ENCODE results near the gene GRM8.

The GRM8 gene

GRCh38 chr7:126511046-126511445 is 741.7 kb downstream of the GRM8 start:
- DNase-seq (ENCODE audit: low spot score) = no peak

GRCh38 chr7:126501617-126502016 is 751.1 kb downstream of the GRM8 start:
- DNase-seq (ENCODE audit: low spot score) = no peak

DNA sequence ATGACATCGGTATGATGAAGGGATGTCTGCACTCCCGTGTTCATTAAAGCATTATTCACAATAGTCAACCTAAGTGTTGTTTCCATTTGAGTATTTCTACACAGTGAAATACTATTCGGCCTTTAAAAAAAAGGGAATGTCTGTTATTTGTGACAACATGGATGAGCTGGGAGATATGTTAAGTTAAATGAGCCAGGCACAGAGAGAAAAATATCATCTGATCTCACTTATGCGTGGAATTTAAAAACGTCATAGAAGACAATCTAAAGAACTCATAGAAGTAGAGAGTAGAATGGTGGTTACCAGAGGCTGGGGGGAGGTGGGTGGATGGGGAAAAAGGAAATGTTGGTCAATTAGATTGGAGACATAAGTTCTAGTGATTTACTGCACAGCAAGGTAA is 753.3 kb downstream of the GRM8 start:
- DNase-seq (ENCODE audit: low spot score) = no peak

DNA sequence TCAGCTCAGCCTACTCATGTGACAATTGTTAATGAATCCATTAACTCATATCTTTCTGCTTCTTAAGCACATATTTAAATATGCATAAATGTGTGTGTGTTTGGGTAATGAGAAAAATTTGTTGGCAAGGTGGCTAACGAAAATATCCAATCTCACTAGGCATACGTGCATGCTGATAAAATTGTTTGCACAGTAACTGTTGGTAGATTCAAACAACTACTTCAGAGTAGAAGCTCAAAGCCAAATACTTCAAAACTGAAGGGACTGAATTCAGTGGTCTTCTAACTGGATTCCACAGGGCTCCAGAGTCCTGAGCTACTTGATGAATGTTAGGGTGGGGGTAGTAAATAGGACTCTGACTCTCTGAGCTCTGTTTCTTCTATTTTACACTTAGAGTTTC is 757.0 kb downstream of the GRM8 start:
- no peak for DNase-seq (ENCODE audit: low spot score)

DNA sequence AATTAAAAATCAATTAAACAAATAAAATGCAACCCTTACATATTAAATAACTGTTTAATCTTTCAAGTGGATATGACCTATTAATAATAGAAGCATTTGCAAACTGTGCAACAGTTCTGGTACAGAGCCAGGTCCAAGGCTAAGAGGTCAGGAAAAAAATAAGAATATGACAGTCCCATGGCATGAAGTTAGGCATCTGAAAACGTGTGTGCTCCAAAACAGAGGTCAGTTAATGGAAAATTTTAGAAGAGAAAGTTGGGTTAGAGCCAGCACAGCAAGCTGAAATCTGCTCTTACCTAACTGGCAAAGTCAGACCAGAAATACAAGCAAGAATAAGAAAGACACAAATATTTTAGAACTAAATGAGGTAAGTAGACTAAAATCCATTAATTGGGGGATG is 757.7 kb downstream of the GRM8 start:
- DNase-seq (ENCODE audit: low spot score) = no peak

GRCh38 chr7:126493801-126494200 is 758.9 kb downstream of the GRM8 start:
- DNase-seq (ENCODE audit: low spot score) = no peak

GRCh38 chr7:126489874-126490273 is 762.9 kb downstream of the GRM8 start:
- DNase-seq (ENCODE audit: low spot score) = no peak

DNA sequence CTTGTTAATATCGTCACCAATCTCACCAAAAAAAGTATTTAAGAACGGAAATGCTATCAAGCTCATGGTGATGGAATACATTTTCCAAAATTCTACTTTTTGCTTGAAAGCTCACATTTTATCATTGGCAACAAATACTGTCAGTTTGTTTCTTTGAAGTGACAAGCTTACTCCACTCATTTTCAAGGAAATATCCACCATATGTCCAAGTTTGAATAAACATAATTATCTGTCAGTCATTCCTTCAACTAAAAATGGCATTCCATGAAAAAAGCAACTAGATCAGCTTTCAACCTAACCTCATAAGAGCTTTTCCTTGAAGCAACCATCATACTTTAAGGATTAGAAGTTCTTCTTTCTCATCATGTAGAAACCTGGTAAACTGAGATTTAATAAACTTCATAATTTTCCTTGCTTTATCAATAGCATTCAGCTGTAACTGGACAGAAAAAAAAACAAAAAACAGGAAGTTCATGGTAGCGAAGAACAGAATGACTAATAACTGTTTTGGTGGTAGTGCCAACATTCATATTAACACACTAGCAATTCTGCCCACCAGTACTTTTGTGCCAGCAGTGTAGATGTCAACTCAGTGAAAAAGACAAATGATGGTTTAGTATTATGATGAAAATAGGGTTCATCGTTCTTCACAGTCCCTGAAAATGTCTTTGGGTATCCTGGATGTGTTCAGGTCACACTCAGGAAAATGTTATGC is 764.9 kb downstream of the GRM8 start:
- DNase-seq (ENCODE audit: low spot score) = no peak

- DNase-seq (ENCODE audit: low spot score) = no peak
Observed at GRCh38 chr7:126486806-126487205, 765.9 kb downstream of the GRM8 start.

GRCh38 chr7:126485791-126486190 is 767.0 kb downstream of the GRM8 start:
- no peak for DNase-seq (ENCODE audit: low spot score)

- DNase-seq (ENCODE audit: low spot score) = no peak
Observed at GRCh38 chr7:126483972-126484371, 768.8 kb downstream of the GRM8 start.

GRCh38 chr7:126472825-126473224 is 779.9 kb downstream of the GRM8 start:
- no peak for DNase-seq (ENCODE audit: low spot score)

DNA sequence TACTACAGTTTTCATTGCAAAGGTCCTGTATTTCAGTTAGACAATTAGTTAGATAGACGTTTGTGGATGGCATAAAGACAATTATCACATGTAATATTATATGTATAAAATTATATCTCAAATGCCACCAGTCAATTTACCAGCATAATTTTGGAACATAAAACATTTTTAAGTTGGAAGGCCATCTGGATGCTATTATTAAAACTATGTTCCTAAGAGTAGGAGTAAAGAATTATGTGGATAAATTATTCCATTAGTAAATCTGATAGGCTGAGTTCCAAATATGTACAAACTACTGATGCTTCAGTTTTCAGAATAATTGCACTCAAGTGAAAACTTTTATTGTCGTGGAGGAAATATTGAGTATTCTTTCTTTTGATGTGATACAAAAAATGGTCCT is 790.3 kb downstream of the GRM8 start:
- no peak for DNase-seq (ENCODE audit: low spot score)

GRCh38 chr7:126460664-126461063 is 792.1 kb downstream of the GRM8 start:
- DNase-seq (ENCODE audit: low spot score) = no peak

DNA sequence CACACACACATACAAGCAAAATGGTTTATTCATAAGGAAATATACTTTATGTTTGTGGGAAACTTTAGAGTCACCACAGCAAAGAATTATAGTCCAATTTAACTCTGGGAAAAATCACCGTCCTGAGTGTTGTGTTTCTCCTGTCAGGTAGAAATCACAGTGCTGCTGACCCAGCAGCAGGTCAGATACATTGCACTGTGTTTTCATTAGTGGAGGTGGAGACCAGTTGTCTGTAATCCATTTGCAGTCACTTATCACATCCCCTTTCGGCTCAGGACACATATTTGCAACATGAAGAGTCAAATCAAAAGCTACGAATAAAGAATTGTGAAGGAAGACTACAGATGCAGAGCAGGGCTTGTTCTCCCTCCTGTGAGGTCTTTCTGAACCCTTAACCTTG is 799.6 kb downstream of the GRM8 start:
- DNase-seq (ENCODE audit: low spot score) = no peak

DNA sequence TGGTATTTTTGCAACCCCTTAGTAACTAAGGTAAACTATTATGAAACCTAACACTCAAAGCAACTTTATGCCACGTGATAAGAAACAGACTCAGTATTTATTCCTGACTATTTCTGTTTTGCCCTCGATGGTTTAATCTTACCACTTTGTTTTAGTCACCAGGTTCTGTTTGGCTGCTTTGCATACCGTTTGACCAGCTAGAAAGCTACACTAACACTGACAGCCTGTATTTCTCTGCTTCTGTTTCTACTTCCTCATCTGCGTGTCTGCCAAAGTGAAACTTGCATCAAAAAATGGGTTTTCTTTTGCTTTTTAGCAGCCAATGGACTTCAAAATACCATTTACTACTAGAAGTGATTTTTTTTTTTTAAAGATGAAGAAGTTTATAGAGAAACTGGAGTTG is 802.5 kb downstream of the GRM8 start:
- DNase-seq (ENCODE audit: low spot score) = no peak

GRCh38 chr7:126449611-126450268 is 803.0 kb downstream of the GRM8 start:
- no peak for DNase-seq (ENCODE audit: low spot score)

DNA sequence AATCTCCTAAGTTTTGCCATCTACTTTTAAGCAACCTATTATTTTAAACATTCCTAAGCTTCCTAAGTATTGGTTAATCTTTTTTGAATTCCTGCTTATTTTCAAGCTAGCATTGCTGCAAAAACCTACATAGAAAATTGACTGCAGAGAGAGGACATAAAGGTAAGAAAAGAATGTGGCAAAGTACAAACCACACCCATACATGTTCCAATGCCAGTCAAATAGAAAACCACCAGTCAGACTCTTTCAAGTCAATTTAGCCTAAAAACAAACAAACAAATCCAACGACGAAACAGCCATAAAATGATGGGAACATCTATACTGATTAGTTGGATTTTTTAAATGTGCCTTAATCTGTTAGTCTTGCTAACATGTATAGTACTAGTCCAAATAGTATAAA is 804.8 kb downstream of the GRM8 start:
- no peak for DNase-seq (ENCODE audit: low spot score)

GRCh38 chr7:126445991-126446390 is 806.8 kb downstream of the GRM8 start:
- no peak for DNase-seq (ENCODE audit: low spot score)

GRCh38 chr7:126443951-126444350 is 808.8 kb downstream of the GRM8 start:
- no peak for DNase-seq (ENCODE audit: low spot score)

DNA sequence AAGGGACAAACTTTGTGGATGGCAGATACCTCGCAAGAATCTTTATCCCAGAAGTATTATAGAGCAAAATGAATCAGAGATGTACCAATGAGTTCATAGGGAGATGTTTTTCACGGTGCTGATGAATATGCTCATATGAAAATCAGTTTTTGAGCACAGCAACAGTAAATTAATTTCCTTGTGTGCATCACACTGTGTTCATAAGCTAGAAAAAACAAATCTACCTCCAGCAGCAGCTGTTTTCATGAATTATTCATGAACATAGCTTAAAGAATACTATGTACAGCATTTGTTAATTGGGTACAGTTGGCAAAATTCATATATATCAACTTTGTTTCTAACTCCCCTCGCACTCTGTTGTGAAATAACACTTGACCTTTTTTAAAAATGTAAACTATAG is 809.8 kb downstream of the GRM8 start:
- no peak for DNase-seq (ENCODE audit: low spot score)

- DNase-seq (ENCODE audit: low spot score) = no peak
Observed at GRCh38 chr7:126441745-126442144, 811.0 kb downstream of the GRM8 start.

DNA sequence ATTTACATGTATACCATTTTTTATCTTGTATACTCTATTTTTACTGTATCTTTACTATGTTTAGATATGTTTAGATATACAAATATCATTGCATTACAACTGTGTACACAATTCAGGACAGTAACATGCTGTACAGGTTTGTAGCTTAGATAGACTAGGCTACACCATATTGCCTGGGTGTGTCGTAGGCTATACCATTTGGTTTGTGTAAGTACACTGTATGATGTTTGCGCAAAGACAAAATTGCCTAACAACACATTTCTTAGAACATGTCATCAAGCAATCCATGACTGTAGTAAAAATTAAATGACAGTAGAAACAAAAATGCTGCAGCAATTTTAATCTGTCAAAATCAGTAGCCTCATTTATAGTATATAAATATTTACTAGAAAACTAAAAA is 812.2 kb downstream of the GRM8 start:
- DNase-seq (ENCODE audit: low spot score) = no peak
